HEK293 (cell line): Measurements from ENCODE around the gene GPR162.

ENCODE experiments used
- PATZ1 ChIP-seq: fragments of 450-650 bp; formaldehyde crosslinking; IDR thresholded peaks from 2 replicates; pipeline ENCODE4 v1.5.1; 2016; ENCODE audit warnings: missing biosample characterization, missing genetic modification characterization
- ZBTB21 ChIP-seq: fragments of 450-650 bp; formaldehyde crosslinking; IDR thresholded peaks from 2 replicates; pipeline ENCODE4 v1.5.1; 2017; ENCODE audit warnings: missing biosample characterization, missing genetic modification characterization
- ZIC2 ChIP-seq: fragments of 450-650 bp; formaldehyde crosslinking; IDR thresholded peaks from 2 replicates; pipeline ENCODE4 v1.5.1; 2016; ENCODE audit warnings: missing biosample characterization, missing genetic modification characterization
- ZNF112 ChIP-seq: fragments of 450-650 bp; formaldehyde crosslinking; IDR thresholded peaks from 2 replicates; pipeline ENCODE4 v1.5.0; 2017; ENCODE audit warnings: missing biosample characterization, missing genetic modification characterization
- ZNF26 ChIP-seq: fragments of 450-650 bp; formaldehyde crosslinking; IDR thresholded peaks from 2 replicates; pipeline ENCODE4 v1.5.1; 2016; ENCODE audit warnings: missing biosample characterization, missing genetic modification characterization
- ZNF747 ChIP-seq: fragments of 450-650 bp; formaldehyde crosslinking; IDR thresholded peaks from 2 replicates; pipeline ENCODE4 v1.5.1; 2016; ENCODE audit warnings: missing biosample characterization, missing genetic modification characterization

- no peak for TF ChIP-seq ZIC2 (tag by site-specific recombination)
- TF ChIP-seq PATZ1 (tag by site-specific recombination): no peak
- no peak for TF ChIP-seq ZBTB21
- TF ChIP-seq ZNF112 (tag by site-specific recombination): no peak
- TF ChIP-seq ZNF747: no peak
- TF ChIP-seq ZNF26 (tag by site-specific recombination): no peak
Observed at GRCh38 chr12:6838854-6839253, 17.2 kb downstream of the GPR162 start.
